HG03045 (cell line): ENCODE results near the gene PHKB.

Experiments used
- ATAC-seq: cut with Tn5 transposase; IDR thresholded peaks from one replicate; pipeline ENCODE4 v1.9.1; 2021; ENCODE audit warnings: mild to moderate bottlenecking, moderate library complexity; ENCODE audit not compliant: unreplicated experiment

Gene PHKB

GRCh38 chr16:47565454-47565853 lies 104.3 kb downstream of the PHKB start:
- ATAC-seq, result no peak

GRCh38 chr16:47567321-47567720 lies 106.2 kb downstream of the PHKB start:
- no peak for ATAC-seq

GRCh38 chr16:47568351-47568750 lies 107.2 kb downstream of the PHKB start:
- no peak for ATAC-seq

DNA sequence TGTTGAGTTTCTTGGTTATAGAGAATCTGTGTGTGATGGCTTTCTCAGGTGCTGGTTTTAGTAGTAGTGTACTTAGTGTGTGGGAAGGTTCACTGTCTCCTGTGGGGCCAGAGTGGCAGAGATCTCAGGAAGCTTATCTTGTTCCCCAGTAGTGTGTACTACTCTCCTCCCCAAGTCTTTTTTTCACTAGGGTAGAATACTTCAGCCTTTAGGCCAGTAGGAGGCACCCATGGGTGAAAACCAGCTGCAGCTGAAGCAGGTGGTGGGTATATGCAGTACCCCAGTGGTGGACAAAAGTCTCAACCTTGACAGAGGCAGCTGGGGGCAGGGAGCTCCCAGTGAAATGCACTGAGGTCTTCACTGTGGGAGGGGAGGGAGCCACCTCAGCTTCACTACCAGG lies 109.9 kb downstream of the PHKB start:
- ATAC-seq, result no peak

GRCh38 chr16:47571711-47572110 lies 110.6 kb downstream of the PHKB start:
- ATAC-seq, result no peak

GRCh38 chr16:47574091-47575054 lies 113.2 kb downstream of the PHKB start:
- ATAC-seq, result no peak

- ATAC-seq, result no peak
Measured at GRCh38 chr16:47577029-47577428, 115.9 kb downstream of the PHKB start.

- ATAC-seq, result no peak
Measured at GRCh38 chr16:47578033-47578432, 116.9 kb downstream of the PHKB start.

- no peak for ATAC-seq
Measured at GRCh38 chr16:47578573-47578972, 117.4 kb downstream of the PHKB start.

GRCh38 chr16:47581114-47581513 lies 120.0 kb downstream of the PHKB start:
- ATAC-seq, result no peak

DNA sequence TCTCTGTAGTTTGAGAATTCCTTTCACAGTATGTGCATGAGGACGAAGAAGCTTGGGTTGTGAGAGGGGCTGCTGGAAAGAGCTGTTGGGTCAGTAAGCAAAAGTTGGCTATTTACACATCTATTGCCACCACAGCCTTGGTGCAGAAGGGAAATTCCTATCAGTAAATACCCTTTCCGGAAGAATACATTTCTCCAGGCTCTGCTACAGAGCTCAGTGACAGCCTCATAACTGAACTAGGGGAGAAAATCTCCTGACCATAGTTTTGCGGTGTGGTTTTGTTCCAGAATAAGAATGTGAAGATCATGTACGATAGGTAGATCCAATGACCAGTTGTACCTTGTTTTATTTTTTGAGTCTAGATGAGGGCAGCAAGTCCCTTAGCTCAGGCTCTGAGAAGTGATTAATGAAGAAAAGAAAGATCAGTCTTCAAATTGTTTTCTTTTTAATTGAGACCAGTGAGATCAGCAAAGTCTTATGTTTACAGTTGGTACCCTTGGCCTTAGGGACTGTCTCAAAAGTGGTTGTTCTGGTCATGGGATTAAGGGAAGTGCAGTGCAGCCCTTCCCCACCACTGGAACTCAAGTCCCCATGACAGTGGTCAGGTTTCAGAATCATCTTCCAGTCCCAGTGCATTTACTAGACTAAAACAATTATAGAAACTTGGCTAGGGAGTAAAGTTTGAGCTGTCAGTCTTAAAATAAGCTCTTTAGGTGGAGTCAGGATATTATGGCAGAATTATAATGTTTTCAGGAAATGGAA lies 123.5 kb downstream of the PHKB start:
- ATAC-seq, result no peak

GRCh38 chr16:47586121-47586520 lies 125.0 kb downstream of the PHKB start:
- no peak for ATAC-seq

GRCh38 chr16:47590472-47590871 lies 129.3 kb downstream of the PHKB start:
- ATAC-seq, result no peak

GRCh38 chr16:47592232-47592631 lies 131.1 kb downstream of the PHKB start:
- no peak for ATAC-seq

DNA sequence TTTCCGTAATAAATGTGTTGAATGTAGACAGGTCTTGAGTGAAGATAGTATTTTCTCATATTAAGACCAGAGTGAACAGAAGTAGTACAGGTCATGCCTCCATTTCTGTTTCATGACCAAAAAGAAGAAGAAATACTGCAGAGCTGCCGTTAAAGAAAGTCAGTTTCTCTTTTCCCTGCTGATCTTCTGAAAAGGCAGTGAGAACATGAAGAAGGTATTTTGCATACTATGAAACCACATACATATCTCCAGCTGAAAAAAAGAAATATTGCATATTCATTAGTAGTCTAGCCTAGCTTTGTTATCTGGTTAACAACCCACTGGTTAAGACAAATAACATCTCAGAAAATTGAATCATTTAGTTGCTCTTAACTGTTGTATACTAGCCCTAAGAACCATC lies 138.4 kb downstream of the PHKB start:
- ATAC-seq, result no peak

GRCh38 chr16:47600376-47600775 lies 139.2 kb downstream of the PHKB start:
- no peak for ATAC-seq

DNA sequence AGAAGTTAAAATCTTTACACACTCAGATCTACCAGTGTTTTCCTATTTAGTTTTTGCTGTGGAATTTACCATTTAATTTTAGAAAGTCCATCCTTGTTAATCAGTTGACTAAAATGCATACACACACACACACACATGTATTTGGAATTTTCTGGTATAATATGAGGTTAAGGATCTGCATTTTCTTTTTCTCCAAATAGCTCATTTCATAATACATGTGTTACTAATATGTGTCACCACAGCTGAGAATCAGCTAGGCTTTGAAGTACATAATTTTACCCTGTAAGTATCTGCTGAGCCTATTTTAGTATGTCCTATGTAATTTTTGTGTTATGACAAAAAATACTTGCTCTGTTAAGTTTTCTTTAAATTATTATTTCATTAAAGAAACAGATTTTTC lies 143.2 kb downstream of the PHKB start:
- no peak for ATAC-seq

DNA sequence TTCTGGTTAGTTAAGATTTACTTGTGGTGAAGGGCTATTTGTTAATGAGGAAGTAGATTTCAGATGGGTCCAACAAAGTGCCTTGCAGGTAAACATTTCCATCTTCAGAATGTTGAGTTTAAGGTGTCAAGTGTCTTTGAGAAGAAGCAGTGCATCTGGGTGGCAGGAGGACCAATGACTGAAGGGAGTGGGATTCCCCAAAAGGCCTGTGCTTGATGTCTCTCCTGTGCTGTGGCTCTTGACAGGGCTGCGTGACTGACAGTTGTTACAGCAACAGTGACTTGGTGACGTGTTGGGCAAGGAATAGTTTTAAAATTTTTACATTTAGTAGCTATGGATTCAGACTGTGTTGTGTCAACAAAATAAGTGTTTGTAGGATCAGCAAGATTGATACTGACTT lies 149.9 kb downstream of the PHKB start:
- no peak for ATAC-seq

- ATAC-seq, result no peak
Measured at GRCh38 chr16:47611848-47612493, 150.8 kb downstream of the PHKB start.

GRCh38 chr16:47612711-47613110 lies 151.6 kb downstream of the PHKB start:
- ATAC-seq, result no peak

DNA sequence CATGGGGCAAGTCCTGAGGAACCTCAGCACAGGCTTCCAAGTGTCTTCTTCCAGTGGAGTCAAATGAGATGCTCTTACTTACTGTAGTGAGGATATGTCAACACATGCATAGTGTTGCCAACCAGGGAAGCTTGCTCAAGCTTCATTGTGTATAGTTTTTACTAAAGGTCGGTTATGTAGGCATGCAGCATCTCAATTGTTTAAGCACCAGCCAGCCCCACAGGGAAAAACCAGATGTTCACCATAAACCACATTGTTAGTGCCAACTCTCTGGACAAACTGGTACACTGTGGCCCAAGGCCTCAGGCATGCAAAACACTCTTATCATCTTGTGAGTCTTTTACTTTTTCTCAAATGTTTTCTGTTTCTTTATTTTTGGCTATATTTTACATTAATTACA lies 152.1 kb downstream of the PHKB start:
- ATAC-seq, result no peak

DNA sequence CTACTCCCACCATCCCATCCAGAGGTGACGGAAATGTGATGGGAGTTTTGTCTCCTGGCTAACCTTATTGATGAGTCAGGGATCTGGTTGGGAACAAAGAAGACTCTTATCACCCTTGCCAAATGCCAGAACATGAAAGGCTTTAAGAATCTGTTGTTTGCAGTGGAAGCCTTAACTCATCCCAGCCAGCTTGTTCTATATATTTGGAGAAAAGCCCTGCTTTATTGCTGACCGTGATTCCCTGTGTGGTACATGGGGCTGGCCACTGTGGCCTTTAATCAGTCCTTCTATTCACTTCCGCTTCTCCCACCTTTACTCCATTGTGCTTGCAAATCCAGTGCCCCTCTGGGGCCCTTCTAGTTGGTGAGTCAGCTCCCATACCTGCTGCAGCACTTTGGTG lies 156.6 kb downstream of the PHKB start:
- no peak for ATAC-seq
